ENCODE data around the gene YWHAQ.

YWHAQ gene

GRCh38 chr2:9654452-9655100 is 23.8 kb upstream of the YWHAQ start:
- no peak for DNase-seq

DNA sequence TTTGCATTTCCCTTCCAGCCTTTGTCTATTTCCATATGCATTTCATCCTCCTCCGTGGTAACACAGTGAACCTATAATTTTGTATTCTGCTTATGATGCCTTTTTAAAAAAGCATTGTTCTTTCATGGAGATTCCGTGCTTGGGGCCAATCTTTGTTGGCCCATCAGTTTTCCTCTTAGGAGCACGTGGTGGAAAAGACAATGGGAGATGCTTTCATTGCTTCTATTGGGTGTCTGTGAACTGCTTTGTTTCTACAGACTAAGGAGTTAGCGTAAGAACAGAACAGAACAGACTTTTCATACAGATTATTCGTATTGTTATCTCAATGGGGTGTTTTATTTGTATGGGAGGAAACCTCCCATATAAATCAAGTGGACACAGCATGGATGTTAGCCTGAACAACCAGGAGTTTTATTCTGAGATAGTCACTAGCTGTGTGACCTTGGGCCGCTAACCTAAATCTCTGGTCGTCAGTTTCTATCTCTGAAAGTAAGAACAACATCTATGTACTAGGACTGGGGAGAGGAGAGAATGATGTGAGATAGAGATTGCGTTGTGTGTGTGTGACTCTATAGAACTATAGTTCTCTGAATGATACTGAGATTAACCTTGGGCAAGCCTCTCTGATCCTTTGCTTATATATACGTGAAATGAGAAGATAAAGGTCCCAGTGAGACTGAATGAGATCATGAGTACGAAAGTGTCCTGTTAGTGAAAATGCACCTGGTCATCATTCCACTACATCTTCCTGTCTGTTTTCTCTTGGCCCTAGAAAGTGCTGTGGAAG is 22.9 kb upstream of the YWHAQ start:
- no peak for DNase-seq

GRCh38 chr2:9652898-9653479 is 22.2 kb upstream of the YWHAQ start:
- no peak for DNase-seq

DNA sequence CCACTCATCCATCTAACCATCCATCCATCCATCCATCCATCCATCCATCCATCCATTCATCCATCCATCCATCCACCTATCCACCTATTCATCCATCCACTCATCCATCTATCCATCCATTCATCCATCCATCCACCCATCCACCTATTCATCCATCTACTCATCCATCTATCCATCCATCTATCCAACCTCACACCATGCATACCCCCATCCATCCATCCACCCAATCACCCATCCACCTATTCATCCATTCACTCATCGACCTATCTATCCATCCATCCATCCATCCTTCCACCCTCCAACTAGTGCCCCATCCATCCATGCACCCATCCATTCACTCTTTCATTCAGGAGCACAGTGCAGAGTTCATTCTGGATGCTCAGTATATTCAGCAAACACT is 21.5 kb upstream of the YWHAQ start:
- DNase-seq = no peak

GRCh38 chr2:9650119-9650821 is 19.5 kb upstream of the YWHAQ start:
- DNase-seq = no peak

- DNase-seq = no peak
Observed at GRCh38 chr2:9649261-9649660, 18.5 kb upstream of the YWHAQ start.

DNA sequence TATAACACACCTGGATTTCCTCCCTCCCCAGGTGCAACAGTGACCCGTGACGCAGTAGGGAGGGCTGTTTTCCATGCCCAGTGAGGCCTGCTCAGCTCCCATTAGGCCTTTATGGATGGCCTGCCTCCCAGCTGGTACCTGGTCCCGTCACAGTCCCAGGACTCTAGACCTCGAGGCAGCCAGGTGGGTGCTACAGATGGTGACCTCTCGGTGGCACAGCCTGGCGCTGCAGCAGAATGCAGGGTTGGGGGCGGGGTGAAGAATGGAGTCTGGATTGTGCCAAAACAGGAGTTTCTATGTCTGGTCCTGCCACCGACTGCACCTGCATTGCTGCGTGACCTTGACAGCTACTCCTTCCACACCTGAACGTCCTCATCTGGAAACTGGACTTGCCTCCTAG is 18.0 kb upstream of the YWHAQ start:
- DNase-seq = no peak

GRCh38 chr2:9647884-9648283 is 17.1 kb upstream of the YWHAQ start:
- no peak for DNase-seq

DNA sequence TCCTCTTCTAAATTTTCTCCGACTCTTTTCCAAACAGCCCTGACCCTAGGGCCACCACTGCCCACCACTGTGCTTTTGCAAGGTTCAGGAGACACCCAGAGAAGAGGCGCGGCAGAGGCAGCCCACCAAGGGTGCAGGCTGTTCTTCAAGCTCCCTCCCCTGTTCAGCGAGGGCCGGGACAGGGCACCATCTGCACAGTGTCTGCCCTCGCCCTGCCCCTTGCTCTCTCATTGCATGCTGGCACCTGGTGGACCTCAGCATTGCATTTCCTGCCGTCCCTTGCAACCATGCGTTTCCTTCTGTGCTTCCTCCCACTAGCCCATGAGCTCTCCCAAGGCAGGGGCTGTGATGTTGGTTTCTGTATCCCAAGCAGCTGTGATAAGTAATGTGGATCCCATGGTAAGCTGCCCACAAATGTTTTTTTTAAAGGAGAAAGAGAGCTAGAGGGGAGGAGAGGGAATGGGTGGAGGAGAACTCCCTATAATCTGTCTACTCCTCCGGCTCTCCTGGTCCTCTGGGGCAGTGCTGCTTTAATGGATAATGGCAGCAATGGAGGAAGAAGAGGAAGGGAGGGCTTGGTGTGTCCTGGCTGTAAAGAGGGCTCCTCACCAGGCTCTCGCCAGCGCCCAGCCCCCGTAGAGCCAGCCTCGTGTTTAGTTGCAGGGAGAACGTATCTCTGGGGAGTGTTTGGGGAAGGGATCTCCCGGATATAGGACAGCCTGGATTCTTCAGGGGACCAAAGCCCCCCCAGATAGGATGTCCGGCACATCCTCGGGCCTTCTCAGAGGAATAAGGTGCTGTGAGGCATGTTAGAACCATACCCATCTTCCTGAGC is 15.6 kb upstream of the YWHAQ start:
- DNase-seq = no peak

GRCh38 chr2:9644603-9645002 is 13.8 kb upstream of the YWHAQ start:
- no peak for DNase-seq

DNA sequence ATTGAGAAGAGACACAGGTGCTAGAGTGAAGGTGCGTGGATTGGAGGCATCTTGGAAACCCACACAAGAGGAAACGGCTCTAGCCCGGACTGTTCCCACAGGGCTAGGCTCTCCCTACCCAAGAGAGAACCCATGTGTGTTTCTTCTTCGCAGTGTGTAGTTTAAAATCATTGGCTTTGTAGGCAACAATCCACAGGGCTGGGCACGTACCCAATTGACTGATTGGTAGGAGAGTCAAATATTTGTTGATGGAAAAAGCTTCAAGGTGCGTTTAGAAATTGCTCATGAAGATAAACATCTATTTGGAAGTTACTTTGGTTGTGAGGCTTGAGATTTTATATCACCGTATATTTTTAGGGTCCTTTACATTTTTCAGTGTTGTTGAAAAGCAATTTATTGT is 13.2 kb upstream of the YWHAQ start:
- DNase-seq = no peak

DNA sequence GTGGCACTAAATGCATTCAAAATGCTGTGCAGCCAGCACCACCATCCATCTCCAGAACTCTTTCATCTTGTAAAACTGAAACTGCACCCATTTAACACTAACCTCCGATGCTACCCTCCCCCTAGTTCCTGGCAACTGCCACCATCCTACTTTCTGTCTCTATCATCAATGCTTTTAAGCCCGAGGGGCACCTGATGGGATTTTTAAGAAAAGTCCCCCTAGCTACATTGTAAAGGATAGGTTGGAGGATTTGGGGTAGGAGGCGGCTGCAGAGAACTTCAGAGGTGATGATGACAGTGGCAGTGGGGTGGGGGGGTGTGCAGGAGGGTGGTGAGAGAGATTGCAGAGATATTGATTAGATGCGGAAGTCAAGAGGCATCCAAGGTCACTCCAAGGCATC is 10.8 kb upstream of the YWHAQ start:
- no peak for DNase-seq

DNA sequence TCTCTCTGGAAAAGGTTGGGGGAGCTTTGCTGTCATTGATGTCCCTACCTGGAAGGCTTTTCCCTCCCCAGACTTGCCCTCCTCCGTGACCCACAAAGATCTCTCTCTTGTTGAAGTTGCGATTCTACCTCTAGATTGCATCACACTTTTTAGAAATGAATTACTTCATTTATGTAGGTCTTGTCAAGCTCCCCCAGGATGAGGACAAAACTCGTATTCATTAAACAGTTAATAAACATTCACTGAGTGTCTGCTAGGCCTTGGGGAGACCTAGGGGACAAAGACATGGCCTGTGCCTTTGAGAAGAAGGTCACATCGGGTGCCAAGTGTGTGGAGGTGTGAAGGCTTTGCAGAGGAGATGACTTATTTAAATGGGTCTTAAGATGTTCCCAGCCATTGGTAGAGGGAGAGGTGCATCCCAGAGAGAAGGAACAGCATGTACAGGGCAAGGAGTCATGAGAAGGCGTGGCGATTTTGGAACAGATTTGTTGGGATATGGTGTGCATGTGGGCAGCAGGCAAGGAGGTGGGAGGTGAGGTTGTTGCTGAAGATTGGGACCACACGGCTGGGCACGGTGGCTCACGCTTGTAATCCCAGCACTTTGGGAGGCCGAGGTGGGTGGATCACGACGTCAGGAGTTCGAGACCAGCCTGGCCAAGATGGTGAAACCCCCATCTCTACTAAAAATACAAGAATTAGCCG is 9.8 kb upstream of the YWHAQ start:
- DNase-seq = no peak

GRCh38 chr2:9639740-9640343 is 9.0 kb upstream of the YWHAQ start:
- DNase-seq = no peak

DNA sequence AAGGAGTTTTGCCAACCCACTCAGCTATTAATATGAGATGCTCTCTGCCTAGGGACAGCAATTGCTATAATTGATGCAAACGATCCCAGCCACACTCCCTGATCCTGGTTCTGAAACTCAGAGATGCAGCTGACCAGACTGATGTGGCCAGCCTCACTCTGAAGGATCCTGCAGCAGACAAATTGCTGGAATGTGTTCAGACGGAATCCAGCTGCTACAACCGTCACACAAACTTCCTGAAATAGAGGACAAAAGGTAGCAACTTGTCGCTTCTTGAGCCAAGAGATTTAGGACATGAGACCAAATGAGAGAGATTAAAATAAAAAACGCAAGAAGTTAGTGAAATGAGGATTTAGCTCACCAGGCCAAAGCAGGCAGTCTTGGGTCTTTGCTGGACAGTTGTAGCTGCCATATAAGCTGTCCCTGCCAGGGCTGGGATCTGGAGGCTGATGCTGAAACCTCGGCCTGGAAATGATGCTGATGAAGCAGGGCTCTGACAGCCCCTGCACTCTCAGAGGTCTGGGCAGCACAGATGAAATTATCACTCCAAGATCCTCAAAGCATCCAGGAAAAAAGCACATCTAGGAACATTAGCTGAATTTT is 8.3 kb upstream of the YWHAQ start:
- no peak for DNase-seq

GRCh38 chr2:9638532-9638931 is 7.7 kb upstream of the YWHAQ start:
- DNase-seq = no peak

GRCh38 chr2:9637330-9637729 is 6.5 kb upstream of the YWHAQ start:
- DNase-seq = no peak

DNA sequence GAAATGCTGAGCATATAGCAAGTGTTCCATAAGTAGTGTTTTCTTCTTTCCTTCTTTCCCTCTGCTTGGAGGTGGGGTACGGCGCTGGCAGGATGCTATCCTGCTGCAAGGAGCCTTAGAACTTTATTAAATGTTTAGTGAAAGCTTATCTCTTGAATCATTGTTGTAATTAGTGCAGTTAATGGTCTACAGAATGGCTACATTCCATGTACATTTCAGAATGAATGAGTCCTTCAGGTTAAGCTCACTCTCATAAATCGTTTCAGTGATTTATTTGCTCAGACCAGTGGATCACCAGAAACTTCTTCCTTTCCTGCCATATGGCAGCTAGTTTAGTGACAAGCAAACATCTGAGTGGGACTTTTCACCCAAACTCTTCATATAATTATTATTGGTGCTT is 3.3 kb upstream of the YWHAQ start:
- DNase-seq = no peak

GRCh38 chr2:9631878-9632700 is 1.3 kb upstream of the YWHAQ start:
- DNase-seq = no peak

DNA sequence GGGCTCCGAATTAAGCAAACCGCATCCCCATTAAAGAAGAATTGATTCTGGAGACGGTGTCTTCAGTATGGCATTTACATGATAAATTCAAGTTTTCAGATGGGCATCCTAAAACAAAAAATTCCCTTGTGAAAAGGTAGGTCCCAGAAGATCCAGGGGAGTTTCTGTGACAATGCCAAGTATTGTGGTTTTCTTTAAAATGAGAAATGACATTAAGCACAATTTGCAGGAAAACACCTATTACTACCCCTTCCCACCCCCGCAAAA is 689 bp upstream of the YWHAQ start:
- DNase-seq = no peak

Measured in NCI-H446 treated with DMSO at 0.1 percent for 48 hours (cell line).